HuH-7.5 (cell line): Measurements from ENCODE around the gene GBF1.

Experiments used
- DNase-seq: peaks from one replicate; pipeline ENCODE4 v3.0.0; 2011; ENCODE audit warnings: low spot score

The GBF1 gene

GRCh38 chr10:102408728-102409603 is 163.6 kb downstream of the GBF1 start:
- DNase-seq = peak; percentile 63

DNA sequence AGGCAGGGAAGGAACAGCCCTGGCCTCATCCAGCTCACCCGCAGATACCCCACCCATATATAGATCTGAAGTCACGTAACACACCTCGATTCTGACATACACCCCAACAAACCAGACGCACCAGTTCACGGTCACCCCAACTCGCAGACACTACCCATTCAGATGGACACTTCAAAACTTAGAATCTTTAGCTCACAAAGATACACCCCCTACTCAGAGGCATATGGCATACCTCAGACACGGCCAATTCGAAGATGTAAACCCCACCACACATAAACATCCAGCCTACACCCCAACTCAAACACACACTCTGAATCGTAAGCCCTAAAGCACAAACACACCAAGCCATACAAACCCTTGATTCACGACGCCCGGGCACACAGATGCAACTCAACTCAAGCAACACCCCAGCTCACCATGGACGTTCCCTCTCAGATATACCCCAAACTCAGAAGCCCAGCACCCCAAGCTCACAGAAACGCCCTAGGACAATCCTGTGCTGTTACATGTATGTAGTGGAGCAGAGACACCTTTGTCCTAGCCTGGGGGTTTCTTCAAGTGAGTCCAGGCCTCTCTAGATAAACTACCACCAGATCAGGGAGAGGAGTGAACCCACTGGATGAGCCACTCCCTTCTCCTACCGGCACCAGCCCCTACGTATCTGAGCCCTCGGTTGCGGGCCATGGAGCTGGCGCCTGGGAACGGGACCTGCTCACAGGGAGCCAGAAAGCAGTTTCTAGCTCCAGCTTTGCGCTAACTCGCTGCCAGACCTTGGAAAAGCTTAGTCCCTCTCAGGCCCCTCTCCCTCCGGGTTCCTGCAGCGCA is 164.5 kb downstream of the GBF1 start:
- peak; percentile 36 for DNase-seq

DNA sequence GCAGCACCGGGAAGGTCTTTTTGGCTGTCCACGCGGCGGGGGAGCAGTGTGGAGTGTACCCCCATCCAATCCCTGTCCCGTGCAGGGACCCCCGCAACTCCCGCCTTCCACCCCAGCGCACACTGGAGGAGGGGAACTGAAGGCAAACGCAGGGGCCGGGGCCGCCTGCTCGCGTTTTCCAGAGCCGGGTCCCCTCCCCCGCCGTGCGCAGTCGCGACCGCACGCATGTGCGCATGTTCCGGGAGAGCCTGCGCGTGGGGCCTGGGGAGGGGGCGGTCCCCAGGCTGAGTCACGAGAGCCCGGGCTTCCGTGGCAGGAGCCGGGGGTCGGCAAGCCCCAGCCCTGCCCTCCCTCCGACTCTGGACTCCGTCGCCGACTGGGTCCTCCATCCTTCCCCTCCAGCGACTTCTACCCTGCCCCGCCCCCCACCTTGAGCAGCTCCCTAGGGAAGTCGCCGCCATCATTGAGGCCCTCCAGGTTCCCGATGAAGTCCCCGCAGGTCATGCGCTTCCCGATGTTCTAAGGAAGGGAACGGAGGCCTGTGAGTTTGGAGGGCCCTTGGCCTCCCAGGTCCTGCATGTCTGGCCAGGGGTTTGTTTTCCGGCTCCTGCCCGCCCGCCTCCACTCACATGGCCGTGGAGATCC is 165.2 kb downstream of the GBF1 start:
- DNase-seq = no peak

GRCh38 chr10:102411341-102412255 is 166.3 kb downstream of the GBF1 start:
- no peak for DNase-seq

DNA sequence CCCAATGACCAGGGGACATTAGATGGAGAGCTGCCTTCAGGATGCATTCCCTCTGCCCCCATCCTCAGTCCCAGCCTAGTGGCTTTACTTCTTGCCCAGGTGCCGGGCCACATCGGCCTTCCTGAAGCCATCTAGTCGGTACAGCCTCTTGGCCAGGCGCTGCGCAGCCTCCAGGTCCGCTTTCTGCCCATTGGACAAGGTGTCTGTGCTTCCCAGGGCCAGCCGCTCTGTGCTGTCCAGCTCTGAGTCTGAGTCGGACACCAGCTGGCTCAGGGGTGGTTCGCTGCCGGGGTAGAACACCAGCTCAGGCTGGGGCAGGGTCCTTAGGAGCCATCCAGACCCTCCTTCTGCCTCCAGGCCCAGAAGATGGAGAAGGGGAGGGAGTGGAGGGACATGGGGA is 167.0 kb downstream of the GBF1 start:
- no peak for DNase-seq

- no peak for DNase-seq
These were observed 167.8 kb downstream of the GBF1 start for GRCh38 chr10:102413053-102413705.

- DNase-seq = no peak
These were observed 168.7 kb downstream of the GBF1 start for GRCh38 chr10:102413806-102414561.

DNA sequence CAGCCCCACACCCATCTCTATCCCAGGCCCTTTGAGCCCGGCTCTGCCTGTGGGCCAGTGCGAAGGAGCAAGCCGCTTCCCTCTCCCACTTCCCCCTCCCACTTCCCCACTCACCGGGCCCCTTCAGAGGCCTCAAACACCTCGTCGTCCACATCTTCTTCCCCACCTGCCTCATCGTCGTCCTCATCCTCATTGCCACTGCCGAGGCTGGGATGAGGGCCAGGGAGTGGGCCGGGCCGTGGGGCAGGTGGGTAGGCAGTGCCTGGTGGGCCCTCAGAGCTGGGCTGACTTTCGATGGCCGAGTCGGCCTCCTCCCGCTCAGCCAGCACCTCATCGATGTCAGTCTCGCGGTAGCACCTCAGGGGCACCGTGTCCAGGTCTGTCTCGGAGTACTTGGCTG is 169.4 kb downstream of the GBF1 start:
- DNase-seq = no peak

GRCh38 chr10:102416283-102416682 is 171.0 kb downstream of the GBF1 start:
- DNase-seq = no peak

- DNase-seq = no peak
These were observed 171.4 kb downstream of the GBF1 start for GRCh38 chr10:102416695-102417094.

DNA sequence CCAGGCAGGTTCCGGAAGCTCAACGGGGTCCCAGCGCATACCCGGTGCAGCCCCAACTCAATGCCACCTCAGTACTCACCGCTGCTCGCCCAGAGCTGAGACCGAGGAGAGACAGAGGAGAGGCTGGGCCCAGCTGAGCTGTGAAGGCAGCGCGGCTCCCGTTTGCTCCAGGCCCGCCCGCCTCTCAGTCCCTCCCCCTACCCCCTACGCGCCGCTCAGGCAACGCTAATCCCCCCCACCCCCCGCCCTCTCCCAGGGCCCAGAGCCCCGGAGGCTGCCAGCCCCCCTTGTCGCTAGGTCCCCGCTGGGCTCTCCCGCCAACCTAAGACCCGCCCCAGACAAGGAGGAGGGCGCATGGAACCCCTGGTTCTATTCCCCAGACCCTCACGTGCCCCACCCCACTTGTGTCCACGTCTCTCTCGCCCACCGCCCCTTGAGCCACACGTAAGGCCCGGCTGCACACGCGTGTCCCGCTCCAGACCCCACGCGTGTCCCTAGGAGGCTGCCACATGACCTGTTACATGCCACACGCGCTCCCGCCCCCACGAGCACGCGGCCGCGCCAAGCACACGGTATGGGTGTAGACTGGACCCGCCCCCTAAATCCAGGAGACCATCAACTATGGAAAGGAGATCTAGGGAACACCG is 173.4 kb downstream of the GBF1 start, which contains the start of gene PSD:
Gene PSD, minus strand, starts transcription at position 164 of the 647 bp plus-strand sequence. CDS start 1,747 bp downstream, outside the sequence.
- peak; percentile 48 for DNase-seq

GRCh38 chr10:102419269-102420180 is 174.2 kb downstream of the GBF1 start:
- DNase-seq = peak; percentile 78

GRCh38 chr10:102420181-102420713 is 174.9 kb downstream of the GBF1 start:
- DNase-seq = peak; percentile 54

DNA sequence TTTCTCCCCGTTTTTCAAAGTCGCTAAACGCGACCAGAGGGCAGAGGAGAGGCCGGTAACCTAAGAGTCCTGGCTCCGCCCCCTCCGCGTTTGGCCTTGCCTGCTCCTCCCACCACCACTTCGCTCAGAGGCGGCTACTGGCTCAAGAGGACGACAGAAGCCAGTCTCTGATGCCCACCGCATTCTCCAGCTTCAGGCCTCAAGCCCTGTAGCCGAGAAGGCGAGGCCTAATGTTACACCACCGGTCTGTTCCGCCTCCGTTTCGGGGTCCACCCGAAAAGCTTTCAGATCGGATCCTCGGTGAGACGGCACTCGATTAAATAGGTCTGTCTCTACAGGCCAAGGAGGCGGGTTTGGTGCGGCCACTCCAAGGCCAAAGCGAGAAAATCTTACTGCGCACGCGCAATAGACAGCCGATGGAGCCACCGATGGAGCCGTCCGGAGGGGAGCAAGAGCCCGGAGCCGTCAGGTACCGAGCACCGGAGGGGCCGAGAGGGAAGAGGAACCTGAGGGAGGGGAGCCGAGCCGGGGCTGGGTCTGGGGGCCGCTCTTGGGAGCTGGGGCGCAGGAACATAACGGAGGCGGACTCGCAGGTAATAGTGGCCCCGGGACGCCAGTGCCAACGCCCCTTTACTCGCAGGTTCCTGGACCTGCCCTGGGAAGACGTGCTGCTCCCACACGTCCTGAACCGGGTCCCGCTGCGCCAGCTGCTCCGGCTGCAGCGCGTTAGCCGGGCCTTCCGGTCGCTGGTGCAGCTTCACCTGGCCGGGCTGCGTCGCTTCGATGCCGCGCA is 175.6 kb downstream of the GBF1 start, which contains the start of gene FBXL15:
Gene FBXL15, plus strand, starts transcription at position 123 of the 793 bp plus-strand sequence. Its CDS starts 294 bp downstream, at position 417.
- DNase-seq = peak; percentile 96

- no peak for DNase-seq
These were observed 176.1 kb downstream of the GBF1 start for GRCh38 chr10:102421507-102421756.

DNA sequence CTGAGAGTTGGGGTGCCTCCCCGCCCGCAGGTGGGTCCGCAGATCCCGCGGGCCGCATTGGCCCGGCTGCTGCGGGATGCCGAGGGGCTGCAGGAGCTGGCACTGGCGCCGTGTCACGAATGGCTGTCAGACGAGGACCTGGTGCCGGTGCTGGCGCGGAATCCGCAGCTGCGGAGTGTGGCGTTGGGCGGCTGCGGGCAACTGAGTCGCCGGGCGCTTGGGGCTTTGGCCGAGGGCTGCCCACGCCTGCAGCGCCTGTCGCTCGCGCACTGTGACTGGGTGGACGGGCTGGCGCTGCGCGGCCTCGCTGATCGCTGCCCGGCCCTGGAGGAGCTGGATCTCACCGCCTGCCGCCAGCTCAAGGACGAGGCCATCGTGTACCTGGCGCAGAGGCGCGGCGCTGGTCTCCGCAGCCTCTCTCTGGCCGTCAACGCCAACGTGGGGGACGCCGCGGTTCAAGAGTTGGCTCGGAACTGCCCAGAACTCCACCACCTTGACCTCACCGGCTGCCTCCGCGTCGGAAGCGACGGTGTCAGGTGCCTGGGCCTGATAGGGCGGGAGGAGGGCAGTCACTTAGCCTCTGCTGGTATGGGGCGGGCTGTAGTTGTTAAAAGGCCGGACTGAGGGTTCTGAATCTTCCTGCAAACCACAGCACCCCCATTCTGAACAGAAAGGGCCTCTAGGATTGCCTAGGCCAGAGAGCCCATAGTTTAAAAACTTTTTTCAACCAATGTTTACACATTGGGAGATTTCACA is 176.6 kb downstream of the GBF1 start:
- peak; percentile 26 for DNase-seq
